Keratinocyte (primary cell): ENCODE measurements around the gene GDAP2. TPM values are rescaled to one million over a fixed set of nuclear protein-coding genes. Genes with fewer than 3 reads are reported as not detected.

ENCODE experiments used
- DNase-seq: peaks from one replicate; pipeline ENCODE4 v3.0.0-alpha.2; 2011; ENCODE audit warnings: low read depth, missing footprints, low spot score
- FAIRE-seq: peaks from 2 replicates; lab custom pipeline; 2011; peaks lifted over from hg19 to GRCh38; lab: Jason Lieb, UNC
- H2AFZ ChIP-seq: 2 replicates; pipeline ENCODE4 v1.6.0; 2012; ENCODE audit warnings: low read length, control low read depth, inconsistent platforms; ENCODE audit not compliant: control insufficient read depth
- H3K27ac ChIP-seq: 2 replicates; pipeline ENCODE4 v1.5.1; 2011; ENCODE audit warnings: low read length; ENCODE audit not compliant: control insufficient read depth, insufficient read depth
- H3K27me3 ChIP-seq: 3 replicates; pipeline ENCODE4 v1.6.0; 2011; ENCODE audit warnings: low read length; ENCODE audit not compliant: control insufficient read depth, insufficient read depth; ENCODE audit errors: extremely low read depth
- H3K36me3 ChIP-seq, 2 experiments: 2 replicates in 1 of 2; 3 replicates in 1 of 2; pipeline ENCODE4 v1.5.1; 2011; ENCODE audit warnings: low read length in 2 of 2, mild to moderate bottlenecking in 1 of 2; ENCODE audit not compliant: control insufficient read depth in 2 of 2, insufficient read depth in 2 of 2; ENCODE audit errors: extremely low read depth in 1 of 2
- H3K4me1 ChIP-seq: 3 replicates; pipeline ENCODE4 v1.5.1; 2011; ENCODE audit warnings: low read length; ENCODE audit not compliant: control insufficient read depth, insufficient read depth; ENCODE audit errors: extremely low read depth
- H3K4me2 ChIP-seq: 3 replicates; pipeline ENCODE4 v1.6.0; 2011; ENCODE audit warnings: low read depth, low read length; ENCODE audit not compliant: control insufficient read depth, insufficient read depth; ENCODE audit errors: extremely low read depth
- H3K4me3 ChIP-seq, 3 experiments: fragments of 200-600 bp in 1 of 3; sonication (generic) in 1 of 3; 2 replicates in 2 of 3; 3 replicates in 1 of 3; pipeline ENCODE4 v1.5.1; 2011 to 2016; ENCODE audit warnings: low read length in 3 of 3, mild to moderate bottlenecking in 3 of 3, control low read depth in 2 of 3, inconsistent platforms in 1 of 3, low read depth in 1 of 3, mixed read lengths in 1 of 3, mixed run types in 1 of 3, moderate library complexity in 1 of 3; ENCODE audit not compliant: control insufficient read depth in 2 of 3, insufficient read depth in 2 of 3; ENCODE audit errors: extremely low read depth in 1 of 3
- H3K79me2 ChIP-seq: 2 replicates; pipeline ENCODE4 v1.6.0; 2012; ENCODE audit warnings: low read length; ENCODE audit not compliant: control insufficient read depth, insufficient read depth
- H3K9ac ChIP-seq: 3 replicates; pipeline ENCODE4 v1.6.0; 2011; ENCODE audit warnings: low read length; ENCODE audit not compliant: control insufficient read depth, insufficient read depth; ENCODE audit errors: extremely low read depth
- H3K9me1 ChIP-seq: 3 replicates; pipeline ENCODE4 v1.6.0; 2011; ENCODE audit warnings: low read length; ENCODE audit not compliant: control insufficient read depth, insufficient read depth; ENCODE audit errors: extremely low read depth
- H3K9me3 ChIP-seq: 2 replicates; pipeline ENCODE4 v1.5.1; 2012; ENCODE audit warnings: low read depth, low read length; ENCODE audit not compliant: control insufficient read depth
- H4K20me1 ChIP-seq: 3 replicates; pipeline ENCODE4 v1.6.0; 2011; ENCODE audit warnings: low read length; ENCODE audit not compliant: control insufficient read depth, insufficient read depth; ENCODE audit errors: extremely low read depth
- CTCF ChIP-seq, 3 experiments: IDR thresholded peaks in 1 of 3; conservative IDR thresholded peaks in 1 of 3; optimal IDR thresholded peaks in 1 of 3; 2 replicates in 2 of 3; 3 replicates in 1 of 3; pipeline versions ENCODE3 to v1.5.1; 2011; ENCODE audit warnings: low read length in 3 of 3, mild to moderate bottlenecking in 3 of 3, moderate library complexity in 2 of 3, control low read depth in 1 of 3, inconsistent platforms in 1 of 3; ENCODE audit not compliant: insufficient read depth in 2 of 3; ENCODE audit errors: extremely low read depth in 1 of 3
- EZH2 ChIP-seq: IDR thresholded peaks from one replicate; pipeline ENCODE4 v1.6.1; 2012; ENCODE audit warnings: inconsistent platforms, mild to moderate bottlenecking, low read length, moderate library complexity
- dilution Hi-C: fragments of 300-500 bp; cut with MboI; formaldehyde crosslinking; loops from one replicate; pipeline ENCODE4 v1.7.0; 2020; ENCODE audit warnings: low sequenced_read_pairs; ENCODE audit not compliant: extremely low pct_ligation_motif_present
- polyA plus RNA-seq, 5 experiments: library from polyadenylated mRNA; depleted of rRNA in 3 of 5; stranded (reverse) in 3 of 5; stranded (forward) in 1 of 5; unstranded in 1 of 5; fragments of >200 nt; gene quantifications; 1 replicate in 1 of 5; 2 replicates in 3 of 5; 3 replicates in 1 of 5; pipeline versions ENCODE4 v1.2.1 to v1.2.3, GENCODE V29; 2011 to 2012; ENCODE audit warnings: missing spikeins in 2 of 5, low read depth in 1 of 5, low replicate concordance in 1 of 5

Gene GDAP2
- polyA plus RNA-seq, 1 donor (not counting 4 experiments of a cell fraction or from before 2014, with no cell fraction given): 15.7 TPM

- no peak for TF ChIP-seq CTCF (optimal IDR thresholded peaks at IDR 0.05 in 1 of 3, IDR thresholded peaks at IDR 0.05 in 1 of 3, conservative IDR thresholded peaks at IDR 0.05 in 1 of 3; ENCODE audit: extremely low read depth in 1 of 3, insufficient read depth in 2 of 3, low read length in 3 of 3)
- no peaks in the 10 kb centered on the region for H4K20me1 ChIP-seq
- DNase-seq: no peak
- no peak for FAIRE-seq
- H3K9me1 ChIP-seq: no peaks in the 10 kb centered on the region
- H3K9me3 ChIP-seq: no peaks in the 10 kb centered on the region
- peaks cover 10% of the 10 kb centered on the region for H3K4me1 ChIP-seq
- no peak overlapping the region for H3K4me3 ChIP-seq
- dilution Hi-C loops: no loop called here
- peaks cover 9 to 19% of the 10 kb centered on the region in 2 experiments for H3K36me3 ChIP-seq
- H3K79me2 ChIP-seq: peaks cover 47% of the 10 kb centered on the region
- no peak overlapping the region for H3K27ac ChIP-seq
- no peaks in the 10 kb centered on the region for H3K27me3 ChIP-seq
- H2AFZ ChIP-seq: no peak overlapping the region
- no peak overlapping the region for H3K9ac ChIP-seq
- H3K4me2 ChIP-seq: no peak overlapping the region
These were observed 4.3 kb upstream of the GDAP2 start for GRCh38 chr1:117933769-117934168.

- FAIRE-seq: no peak
These were observed 3.2 kb upstream of the GDAP2 start for GRCh38 chr1:117932576-117932975.

More at GRCh38 chr1:117932576-117932975, 3.2 kb upstream of the GDAP2 start:
- H3K4me2 ChIP-seq: no peak overlapping the region
- no peak overlapping the region for H3K9ac ChIP-seq
- no peak for DNase-seq
- TF ChIP-seq CTCF (optimal IDR thresholded peaks at IDR 0.05 in 1 of 3, IDR thresholded peaks at IDR 0.05 in 1 of 3, conservative IDR thresholded peaks at IDR 0.05 in 1 of 3; ENCODE audit: extremely low read depth in 1 of 3, insufficient read depth in 2 of 3, low read length in 3 of 3): no peak
- TF ChIP-seq EZH2: no peak
- peaks cover 59% of the 10 kb centered on the region for H3K79me2 ChIP-seq
- H3K36me3 ChIP-seq: peaks cover 5 to 15% of the 10 kb centered on the region in 2 experiments
- peaks cover 16% of the 10 kb centered on the region for H3K4me1 ChIP-seq
- H3K9me3 ChIP-seq: no peaks in the 10 kb centered on the region
- dilution Hi-C loops: no loop called here
- H3K27me3 ChIP-seq: no peaks in the 10 kb centered on the region
- no peak overlapping the region for H3K4me3 ChIP-seq
- no peaks in the 10 kb centered on the region for H3K9me1 ChIP-seq
- H4K20me1 ChIP-seq: no peaks in the 10 kb centered on the region
- H3K27ac ChIP-seq: no peak overlapping the region
- H2AFZ ChIP-seq: no peak overlapping the region
